Prostate gland (tissue), 2 donors: ENCODE results near the gene GRK1.

Experiments used
- CTCF ChIP-seq, 4 experiments: fragments of 200-600 bp in 2 of 4; fragments of 450-650 bp in 2 of 4; sonication (generic) in 2 of 4; IDR thresholded peaks; 1 replicate in 3 of 4; 2 replicates in 1 of 4; pipeline ENCODE4 v1.5.1; 2016 to 2019; ENCODE audit warnings: antibody characterized with exemption in 4 of 4, mild to moderate bottlenecking in 2 of 4, moderate library complexity in 2 of 4
- POLR2AphosphoS5 ChIP-seq: sonication (generic); formaldehyde crosslinking; IDR thresholded peaks from one replicate; pipeline ENCODE4 v1.6.1; 2017; ENCODE audit warnings: antibody characterized with exemption

GRCh38 chr13:113669755-113670341, 2.8 kb downstream of the GRK1 start:
- no peak for TF ChIP-seq CTCF (IDR thresholded peaks at IDR 0.05)
- TF ChIP-seq POLR2AphosphoS5: no peak
